ENCODE results near the gene PSMB7.

DNA sequence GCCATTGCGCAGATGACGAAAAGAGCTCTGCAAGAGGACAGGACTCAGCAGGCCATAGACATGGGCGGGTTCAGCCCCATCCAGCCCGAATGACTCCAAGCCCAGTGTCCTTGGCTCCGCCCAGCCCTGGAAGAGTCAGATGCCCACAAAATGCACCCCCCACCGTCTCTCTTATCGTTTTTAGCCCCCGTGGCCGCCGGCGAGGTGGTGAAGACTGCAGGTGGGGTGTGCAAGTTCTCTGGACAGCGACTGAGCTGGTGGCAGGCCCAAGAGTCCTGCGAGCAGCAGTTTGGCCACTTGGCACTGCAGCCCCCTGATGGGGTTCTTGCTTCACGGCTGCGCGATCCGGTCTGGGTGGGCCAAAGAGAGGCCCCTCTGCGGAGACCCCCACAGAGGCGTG is 37.1 kb upstream of the PSMB7 start:
- no peak for TF ChIP-seq CTCF (IDR thresholded peaks at IDR 0.05)
- no peak for TF ChIP-seq POLR2A (IDR thresholded peaks at IDR 0.05)

All from heart left ventricle (tissue), 13 donors.